ENCODE data around the gene PTPRT.

Gene PTPRT

DNA sequence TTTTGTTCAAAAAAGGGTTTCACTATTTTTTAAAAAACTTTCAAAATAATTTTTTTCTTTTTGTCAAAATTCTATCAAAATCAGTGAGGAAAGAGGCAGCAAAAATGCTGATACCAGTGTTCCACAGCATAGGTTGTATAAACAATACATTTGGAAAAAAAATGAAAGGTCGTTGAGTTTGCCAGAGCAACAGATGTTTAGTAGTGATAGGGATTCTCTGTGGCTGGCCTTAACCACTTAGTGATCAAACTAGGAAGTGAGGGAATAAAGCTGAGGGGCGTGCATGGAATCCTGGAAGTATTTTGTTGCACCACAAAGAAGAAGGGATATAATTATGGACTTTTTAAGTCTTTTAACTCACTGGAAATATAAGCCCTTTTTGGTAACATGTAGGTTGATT lies 1016.3 kb downstream of the PTPRT start:
- TF ChIP-seq ZFX (IDR thresholded peaks at IDR 0.05; ENCODE audit: borderline replicate concordance) (no peak), CTCF (IDR thresholded peaks at IDR 0.05) (no peak)
- H3K27ac ChIP-seq: no peak overlapping the region

DNA sequence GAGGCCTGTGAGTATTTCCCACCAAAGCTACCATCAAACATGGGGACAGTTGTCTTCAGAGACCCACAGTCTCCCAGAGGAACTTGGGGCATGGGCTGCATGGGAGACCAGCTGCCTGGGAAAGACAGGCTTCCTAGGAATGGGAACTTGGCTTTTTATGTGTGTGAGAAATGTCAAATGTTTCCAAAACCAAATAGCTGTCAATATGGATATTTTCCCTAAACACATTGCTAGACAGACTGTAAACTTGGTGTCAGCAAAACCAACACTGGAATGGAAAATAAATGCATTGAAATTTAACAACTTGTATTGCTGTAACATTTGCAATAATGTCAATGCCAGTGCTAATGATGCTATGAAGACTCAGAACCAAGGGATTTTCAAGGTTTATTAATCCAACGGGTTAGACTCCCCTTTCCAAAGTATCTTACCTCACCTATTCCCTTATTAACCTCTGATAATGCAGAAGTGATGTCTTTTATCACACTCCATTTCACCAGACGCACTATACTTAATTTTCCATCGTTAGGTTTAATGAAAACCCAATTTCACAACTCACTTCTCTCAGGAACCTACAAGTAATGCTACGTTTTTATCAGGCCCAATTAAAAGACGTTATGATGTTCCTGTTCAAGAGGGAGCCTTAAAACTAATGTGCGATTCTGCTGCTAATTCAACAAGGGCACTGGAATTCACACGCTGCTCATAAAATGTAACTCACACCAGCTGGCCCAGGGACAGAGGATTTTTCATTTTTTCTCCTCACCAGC lies 1025.4 kb downstream of the PTPRT start:
- no peak overlapping the region for H3K27ac ChIP-seq
- TF ChIP-seq CTCF (IDR thresholded peaks at IDR 0.05) (no peak), ZFX (IDR thresholded peaks at IDR 0.05; ENCODE audit: borderline replicate concordance) (no peak)

GRCh38 chr20:42161228-42161829 lies 1028.4 kb downstream of the PTPRT start:
- H3K27ac ChIP-seq: no peak overlapping the region
- TF ChIP-seq CTCF (IDR thresholded peaks at IDR 0.05) (no peak), ZFX (IDR thresholded peaks at IDR 0.05; ENCODE audit: borderline replicate concordance) (no peak)

- no peak for TF ChIP-seq CTCF (IDR thresholded peaks at IDR 0.05)
- TF ChIP-seq ZFX (IDR thresholded peaks at IDR 0.05; ENCODE audit: borderline replicate concordance): no peak
Measured at GRCh38 chr20:42159808-42160207, 1029.9 kb downstream of the PTPRT start.

GRCh38 chr20:42158272-42158671 lies 1031.4 kb downstream of the PTPRT start:
- TF ChIP-seq ZFX (IDR thresholded peaks at IDR 0.05; ENCODE audit: borderline replicate concordance) (no peak), CTCF (IDR thresholded peaks at IDR 0.05) (no peak)
- no peak overlapping the region for H3K27ac ChIP-seq

More at GRCh38 chr20:42159808-42160207, 1029.9 kb downstream of the PTPRT start:
- H3K27ac ChIP-seq: no peak overlapping the region

GRCh38 chr20:42155586-42155985 lies 1034.1 kb downstream of the PTPRT start:
- TF ChIP-seq CTCF (IDR thresholded peaks at IDR 0.05) (no peak), ZFX (IDR thresholded peaks at IDR 0.05; ENCODE audit: borderline replicate concordance) (no peak)
- H3K27ac ChIP-seq: no peak overlapping the region

GRCh38 chr20:42152575-42152974 lies 1037.1 kb downstream of the PTPRT start:
- H3K27ac ChIP-seq: no peak overlapping the region
- no peak for TF ChIP-seq ZFX (IDR thresholded peaks at IDR 0.05; ENCODE audit: borderline replicate concordance)
- no peak for TF ChIP-seq CTCF (IDR thresholded peaks at IDR 0.05)

All from 22Rv1 (cell line).